ENCODE results near the gene AMMECR1L. TPM values are rescaled to one million over a fixed set of nuclear protein-coding genes. Genes with fewer than 3 reads are reported as not detected.
A peak's percentile ranks its signal among the peaks of the same experiment; 100 is the strongest.
"Not testable (repeated sequence)": the region's sequence is repeated elsewhere in the genome, so short reads cannot be mapped to it uniquely, and the experiment has no call there.

Gene AMMECR1L
- total RNA-seq, 1 donor from 2014 or later, result 6.4 TPM

GRCh38 chr2:127887776-127888130, 2.0 kb upstream of the AMMECR1L start:
- no peak for DNase-seq (ENCODE audit: low spot score)
- ATAC-seq, result no peak

DNA sequence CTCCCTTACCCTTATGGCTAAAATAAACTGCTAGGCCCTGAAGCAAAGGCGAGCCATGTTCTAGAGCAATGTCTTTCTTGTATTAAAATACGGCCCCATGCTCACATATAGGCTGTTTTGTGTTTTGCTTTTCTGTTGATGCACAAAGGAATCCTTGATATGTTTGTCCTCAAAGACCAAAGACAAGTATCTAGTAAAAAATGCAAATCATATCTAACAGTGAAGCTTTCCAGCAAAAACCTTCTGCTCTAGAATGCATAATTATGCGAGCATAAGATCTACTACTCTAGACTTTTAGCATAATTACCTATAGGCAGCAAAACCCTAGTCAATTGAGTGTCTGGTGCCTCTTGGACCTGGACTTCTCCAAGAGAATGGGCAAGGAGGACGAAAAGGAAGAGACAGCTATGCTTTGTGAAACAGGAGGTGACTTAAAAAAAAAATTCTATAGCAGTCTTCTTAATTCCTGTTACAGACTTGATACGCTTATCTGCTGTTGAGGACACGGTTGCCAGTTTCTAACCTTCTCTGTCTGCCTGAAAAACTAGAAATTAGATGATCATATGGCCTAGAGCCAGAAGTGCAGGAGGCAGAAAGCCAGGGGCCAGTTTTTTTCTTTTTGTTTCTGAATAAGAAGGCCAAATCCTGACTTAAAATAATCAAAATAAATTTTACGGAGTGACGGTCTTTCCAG, 1.5 kb upstream of the AMMECR1L start:
- ATAC-seq (no peak), DNase-seq (ENCODE audit: low spot score) (no peak)

GRCh38 chr2:127886593-127886935, 808 bp upstream of the AMMECR1L start:
- not testable (repeated sequence) for DNase-seq (ENCODE audit: low spot score)
- peak; percentile 61 for ATAC-seq

GRCh38 chr2:127884861-127885740, 655 bp downstream of the AMMECR1L start:
- not testable (repeated sequence) for DNase-seq (ENCODE audit: low spot score)
- peak; percentile 43 for ATAC-seq

DNA sequence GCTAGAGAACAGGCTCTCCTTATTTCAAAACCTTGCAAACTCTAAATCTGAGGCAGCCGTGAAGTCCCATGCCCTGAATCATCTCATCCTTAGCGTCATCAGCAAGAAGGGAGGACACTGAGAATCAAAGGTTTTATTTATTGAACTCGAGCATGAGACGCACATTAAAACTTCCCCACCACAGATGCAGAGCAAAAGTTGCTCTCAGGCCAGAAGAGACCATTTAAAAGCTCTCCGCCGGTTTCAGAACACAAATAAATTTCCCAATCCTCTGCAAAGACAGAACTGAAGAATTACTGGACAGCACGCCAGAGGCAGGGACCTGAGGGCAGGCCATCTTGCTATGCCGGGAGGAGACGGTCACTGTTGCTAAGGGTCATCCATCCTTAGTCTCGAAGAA, 1.3 kb downstream of the AMMECR1L start:
- no peak for DNase-seq (ENCODE audit: low spot score)

DNA sequence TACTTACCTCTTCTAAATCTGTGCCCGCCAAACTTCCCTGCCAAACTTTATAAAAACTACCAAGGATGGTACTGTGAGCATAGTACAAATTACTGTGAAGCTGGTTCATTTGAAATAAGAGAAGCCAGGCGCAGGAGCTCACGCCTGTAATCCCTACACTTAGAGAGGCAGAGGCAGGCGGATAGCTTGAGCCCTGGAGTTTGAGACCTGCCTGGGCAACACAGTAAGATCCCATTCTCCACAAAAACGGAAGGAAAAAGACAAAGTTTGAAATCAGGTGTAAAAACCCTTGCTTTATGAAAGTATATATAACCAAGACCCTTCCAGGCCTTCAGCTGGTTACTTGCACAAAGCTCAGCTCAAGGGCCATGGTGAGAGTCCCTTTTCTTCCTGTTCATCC, 5.9 kb downstream of the AMMECR1L start:
- no peak for ATAC-seq
- no peak for DNase-seq (ENCODE audit: low spot score)

More for the DNA sequence above, 1.3 kb downstream of the AMMECR1L start:
- ATAC-seq, result no peak

- DNase-seq (ENCODE audit: low spot score), result no peak
- ATAC-seq, result no peak
Observed at GRCh38 chr2:127877626-127878025, 8.1 kb downstream of the AMMECR1L start.

- no peak for ATAC-seq
- no peak for DNase-seq (ENCODE audit: low spot score)
Observed at GRCh38 chr2:127877136-127877535, 8.6 kb downstream of the AMMECR1L start.

- ATAC-seq (no peak), DNase-seq (ENCODE audit: low spot score) (no peak)
Observed at GRCh38 chr2:127874378-127875269, 11.1 kb downstream of the AMMECR1L start.

GRCh38 chr2:127873707-127874303, 12.0 kb downstream of the AMMECR1L start:
- DNase-seq (ENCODE audit: low spot score) (no peak), ATAC-seq (peak; percentile 20)

DNA sequence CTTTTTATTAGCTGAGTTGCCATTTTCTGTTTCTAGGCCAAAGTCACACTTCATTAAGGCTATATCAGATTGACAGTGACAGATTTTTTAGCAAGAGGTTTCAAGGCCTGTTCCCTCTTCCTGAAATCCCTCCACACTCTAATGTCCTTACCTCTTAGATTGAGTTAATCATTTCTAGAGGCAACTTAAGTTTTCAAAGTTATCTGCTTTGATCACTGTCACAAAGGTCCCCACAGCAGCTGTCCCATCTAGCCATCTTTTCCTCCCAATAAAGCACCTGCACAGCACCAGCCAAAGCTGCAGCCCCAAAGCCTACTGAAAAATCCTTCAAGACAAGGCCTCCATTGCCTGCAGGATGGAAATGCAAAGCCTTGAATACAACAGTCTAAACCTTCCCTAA, 13.4 kb downstream of the AMMECR1L start:
- DNase-seq (ENCODE audit: low spot score) (no peak), ATAC-seq (peak; percentile 40)

DNA sequence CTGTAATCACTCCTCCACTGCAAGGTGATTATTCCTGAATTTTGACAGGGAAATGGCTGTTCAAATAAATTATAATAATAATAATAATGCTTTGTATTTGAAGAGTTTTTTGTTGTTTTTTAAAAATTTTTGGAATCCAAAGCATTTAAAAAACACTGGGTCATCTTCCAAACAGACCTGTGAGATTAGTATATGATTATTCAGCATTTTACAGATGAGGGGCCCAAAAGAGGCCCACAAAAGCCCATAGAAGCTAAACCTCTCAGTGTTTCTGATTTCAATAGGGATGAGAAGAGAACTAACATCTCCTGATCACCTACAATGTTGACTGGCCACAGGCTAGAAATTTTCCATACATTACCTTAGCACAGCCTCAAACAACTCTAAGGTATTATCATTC, 19.8 kb downstream of the AMMECR1L start:
- no peak for DNase-seq (ENCODE audit: low spot score)
- no peak for ATAC-seq

DNA sequence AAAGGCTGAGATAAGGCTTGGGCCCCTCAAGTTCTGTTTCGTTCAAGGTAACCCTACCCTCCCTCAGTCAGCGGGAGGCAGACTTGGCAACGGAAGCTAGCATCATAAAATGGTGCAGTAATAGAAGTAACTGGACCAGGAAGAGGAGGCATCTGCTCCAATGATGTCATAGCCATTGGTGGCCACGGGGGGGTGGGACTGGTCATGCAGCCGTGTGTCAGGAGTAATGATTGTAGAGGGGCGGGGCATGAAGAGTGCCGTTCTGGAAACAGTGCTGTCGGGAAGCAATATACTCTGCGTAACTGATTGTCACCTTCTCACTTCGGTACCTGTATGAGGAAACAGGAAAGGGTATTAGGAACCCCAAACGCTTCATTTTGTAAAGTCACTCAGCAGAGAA, 20.9 kb downstream of the AMMECR1L start:
- no peak for DNase-seq (ENCODE audit: low spot score)
- ATAC-seq, result peak; percentile 25

GRCh38 chr2:127862228-127862627, 23.5 kb downstream of the AMMECR1L start:
- no peak for DNase-seq (ENCODE audit: low spot score)
- no peak for ATAC-seq

GRCh38 chr2:127860130-127860529, 25.6 kb downstream of the AMMECR1L start:
- no peak for DNase-seq (ENCODE audit: low spot score)
- ATAC-seq, result no peak

DNA sequence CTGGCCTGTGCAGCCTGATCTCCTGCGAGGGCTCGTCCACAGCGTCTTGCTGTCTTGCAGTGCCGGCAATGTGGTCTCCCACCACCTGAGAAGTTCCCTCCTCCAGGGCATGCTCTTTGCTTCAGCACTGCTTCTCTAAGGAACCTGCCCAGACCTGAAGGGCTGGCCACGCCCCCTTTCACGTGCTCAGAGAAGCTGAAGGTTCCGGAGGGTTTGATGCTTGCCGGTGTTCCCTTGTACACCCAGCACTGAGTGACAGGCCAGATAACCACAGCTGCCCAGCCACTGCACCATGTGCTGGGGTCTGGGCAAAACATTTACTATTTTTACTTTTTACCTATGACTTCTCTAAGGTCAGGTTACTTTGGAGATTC, 26.1 kb downstream of the AMMECR1L start:
- ATAC-seq, result no peak

GRCh38 chr2:127857265-127857808, 28.4 kb downstream of the AMMECR1L start:
- ATAC-seq (peak; percentile 1), DNase-seq (ENCODE audit: low spot score) (no peak)

More for the DNA sequence above, 26.1 kb downstream of the AMMECR1L start:
- peak; percentile 54 for DNase-seq (ENCODE audit: low spot score)

GRCh38 chr2:127853671-127854070, 32.1 kb downstream of the AMMECR1L start:
- no peak for DNase-seq (ENCODE audit: low spot score)

DNA sequence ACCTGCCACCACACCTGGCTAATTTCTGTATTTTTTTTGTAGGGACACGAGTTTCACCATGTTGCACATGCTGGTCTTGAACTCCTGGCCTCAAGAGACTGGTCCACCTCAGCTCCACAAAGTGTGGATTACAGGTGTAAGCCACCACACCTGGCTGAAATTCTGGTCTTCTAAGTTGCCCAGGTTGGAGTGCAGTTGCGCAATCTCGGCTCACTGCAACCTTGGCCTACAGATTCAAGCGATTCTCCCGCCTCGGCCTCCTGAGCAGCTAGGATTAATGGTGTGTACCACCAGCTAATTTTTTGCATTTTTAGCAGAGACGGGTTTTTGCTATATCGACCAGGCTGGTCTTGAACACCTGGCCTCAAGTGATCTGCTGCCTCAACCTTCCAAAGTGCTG, 33.4 kb downstream of the AMMECR1L start:
- DNase-seq (ENCODE audit: low spot score) (no peak), ATAC-seq (no peak)

More at GRCh38 chr2:127853671-127854070, 32.1 kb downstream of the AMMECR1L start:
- ATAC-seq, result no peak

DNA sequence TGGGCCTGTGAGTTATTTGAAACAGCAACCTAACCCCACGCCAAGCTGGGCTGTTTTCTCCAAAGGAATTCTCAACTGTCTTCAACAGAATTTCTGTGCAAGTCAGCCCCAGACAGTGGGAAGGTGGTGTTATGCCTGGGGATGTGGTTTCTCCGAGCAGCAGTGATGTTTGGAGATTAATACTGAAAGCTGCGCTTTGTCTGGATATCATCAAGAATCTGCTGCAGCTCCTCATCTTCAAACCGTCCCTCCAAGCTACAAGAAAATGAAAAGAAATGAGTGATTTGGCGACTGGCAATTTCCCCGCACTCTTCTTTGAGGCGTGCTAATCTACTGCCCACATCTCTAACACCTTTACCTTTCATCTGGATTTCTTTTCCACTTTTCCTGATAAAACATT, 37.8 kb downstream of the AMMECR1L start:
- DNase-seq (ENCODE audit: low spot score) (no peak), ATAC-seq (no peak)

DNA sequence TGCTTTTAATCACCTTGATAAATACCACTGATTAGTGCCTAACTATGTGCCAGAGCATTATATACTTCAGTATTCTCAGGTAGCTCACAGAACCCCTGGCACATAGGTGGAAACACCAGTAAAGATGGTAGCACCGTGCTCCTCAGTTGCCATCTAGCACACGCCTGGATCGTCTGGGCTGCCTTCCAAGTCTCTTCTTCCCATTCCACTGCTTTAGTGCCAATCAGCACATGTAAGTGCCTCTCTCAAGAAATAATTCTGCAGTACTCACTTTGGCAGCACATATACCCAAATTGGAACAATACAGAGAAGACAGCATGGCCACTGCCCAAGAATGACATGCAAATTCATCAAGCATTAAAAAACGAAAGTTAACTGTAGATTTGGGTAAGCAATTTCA, 40.8 kb downstream of the AMMECR1L start:
- no peak for ATAC-seq

More for the DNA sequence above, 40.8 kb downstream of the AMMECR1L start:
- no peak for DNase-seq (ENCODE audit: low spot score)

Data from left lobe of liver (tissue), 2 donors.